HFF-Myc (cell line): ENCODE measurements around the gene MED8.
"Not testable (repeated sequence)": the region's sequence is repeated elsewhere in the genome, so short reads cannot be mapped to it uniquely, and the experiment has no call there.

Source experiments
- DNase-seq: peaks from one replicate; pipeline ENCODE4 v3.0.0-alpha.2; 2011; ENCODE audit warnings: low read depth; ENCODE audit errors: extremely low read depth
- H3K4me3 ChIP-seq: replicated peaks from 2 replicates; pipeline ENCODE4 v1.5.1; 2011; ENCODE audit warnings: low read depth, mild to moderate bottlenecking, control low read depth, low read length
- CTCF ChIP-seq: IDR thresholded peaks from 2 replicates; pipeline ENCODE4 v1.5.1; 2012; ENCODE audit warnings: mild to moderate bottlenecking, low read depth, low read length, control low read depth; ENCODE audit errors: missing control alignments

Gene MED8

DNA sequence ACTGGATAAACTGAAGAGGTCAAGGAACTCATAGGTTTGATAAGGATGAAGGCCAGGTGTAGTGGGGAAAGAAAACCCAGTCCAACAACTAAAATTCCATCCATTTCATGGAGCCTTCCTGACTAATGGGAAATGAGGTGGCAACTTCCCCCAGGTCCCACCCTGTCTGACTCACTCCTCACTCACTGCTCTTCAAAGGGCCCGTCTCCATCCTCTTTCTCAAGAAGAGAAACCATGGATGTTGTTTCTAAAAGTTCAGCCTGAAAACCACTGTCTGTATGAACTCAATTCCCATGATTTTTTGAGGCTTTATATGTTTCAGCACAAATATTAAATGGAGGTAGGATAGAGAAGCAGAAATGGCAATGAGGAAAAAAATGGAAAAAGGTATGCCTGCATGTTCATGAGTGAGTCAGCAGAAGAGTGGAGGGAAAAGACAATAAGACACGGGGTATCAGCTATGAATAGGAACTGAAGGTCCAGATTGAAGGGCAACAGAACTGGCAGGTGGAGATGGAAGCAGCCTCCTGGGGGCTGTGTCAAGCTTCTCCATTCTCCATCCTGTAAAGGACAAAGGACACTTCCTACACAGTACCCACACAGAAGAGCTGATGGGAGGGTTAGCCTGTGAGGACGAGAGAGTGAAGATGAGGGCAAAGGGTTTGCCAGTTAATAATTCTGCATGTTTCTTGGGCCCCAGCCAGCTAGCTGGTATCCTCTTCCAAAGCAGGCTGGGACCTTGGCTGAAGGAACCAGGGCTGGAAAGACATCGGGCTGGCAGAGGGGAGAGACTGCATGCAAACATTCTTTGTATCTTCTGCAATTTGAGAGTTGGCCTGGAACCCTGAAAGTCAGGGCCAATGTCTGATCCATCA, 16.3 kb downstream of the MED8 start:
- TF ChIP-seq CTCF: no peak
- DNase-seq: peak; percentile 35

GRCh38 chr1:43372172-43372571, 17.4 kb downstream of the MED8 start:
- no peak for TF ChIP-seq CTCF
- H3K4me3 ChIP-seq: no peak overlapping the region
- no peak for DNase-seq

More for the DNA sequence above, 16.3 kb downstream of the MED8 start:
- H3K4me3 ChIP-seq: no peak overlapping the region

DNA sequence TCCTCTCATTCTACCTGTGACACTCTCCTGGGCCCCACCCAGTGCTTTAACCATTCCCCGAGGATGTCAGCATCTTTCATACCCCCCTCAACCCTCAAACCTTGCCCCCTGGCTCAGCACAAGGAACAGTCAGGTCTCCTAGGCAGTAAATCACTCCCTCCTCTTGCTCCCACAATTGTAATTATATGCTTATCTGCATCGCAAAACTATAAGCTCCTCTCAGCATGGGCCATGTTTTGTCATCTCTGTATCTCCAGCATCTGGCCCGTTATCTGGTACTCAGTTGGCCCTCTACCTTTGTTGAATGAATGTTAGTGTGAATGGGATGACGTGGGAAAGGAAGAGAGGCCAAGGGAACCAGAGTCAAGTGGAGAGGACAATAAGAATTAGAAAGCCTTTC, 19.0 kb downstream of the MED8 start:
- TF ChIP-seq CTCF: no peak
- DNase-seq: no peak
- no peak overlapping the region for H3K4me3 ChIP-seq

GRCh38 chr1:43369779-43370178, 19.8 kb downstream of the MED8 start:
- H3K4me3 ChIP-seq, DNase-seq: not testable (repeated sequence)

- no peak for TF ChIP-seq CTCF
- no peak for DNase-seq
- peak overlapping the region; percentile 63 for H3K4me3 ChIP-seq
Measured at GRCh38 chr1:43368646-43369020, 21.0 kb downstream of the MED8 start.

DNA sequence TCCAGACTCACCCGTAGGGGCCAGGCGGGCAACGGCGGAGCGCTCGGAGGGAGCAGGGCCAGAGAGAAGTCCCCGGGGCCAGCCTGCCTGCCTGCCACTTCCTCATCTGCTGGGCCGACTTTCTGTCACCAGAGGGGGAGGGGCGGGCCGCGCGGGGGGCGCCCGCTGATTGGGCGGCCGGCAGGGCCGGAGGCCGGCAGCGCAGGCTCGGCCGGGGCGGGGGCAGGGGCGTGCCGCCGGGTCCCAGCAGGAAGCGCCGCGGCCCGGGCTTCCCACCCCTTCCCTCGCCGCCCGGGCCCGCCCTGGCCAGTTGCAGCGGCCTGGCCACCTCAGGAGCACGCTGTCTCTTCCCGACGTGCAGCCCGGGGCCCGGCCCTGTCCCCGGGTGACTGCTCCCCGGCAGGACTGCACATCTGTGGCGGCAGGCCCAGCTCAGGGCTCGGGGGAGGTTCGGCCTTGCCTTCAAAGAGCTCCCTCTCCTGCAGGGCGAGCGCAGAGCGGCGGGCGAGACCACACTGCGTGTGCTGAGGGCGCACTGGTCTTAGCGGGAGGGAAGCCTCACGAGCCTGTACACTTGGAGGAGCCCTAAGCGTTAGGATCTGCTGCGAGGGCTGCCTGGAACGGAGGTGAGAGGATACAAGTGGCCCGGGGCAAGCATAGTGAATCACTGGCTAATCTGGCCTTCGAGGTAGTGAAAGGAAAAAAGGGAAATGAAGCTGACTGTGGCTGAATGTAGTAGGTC, 21.5 kb downstream of the MED8 start, which contains the start of gene ELOVL1:
TSS of gene ELOVL1 (minus strand) at position 108 of the 742 bp plus-strand sequence. CDS start 2,402 bp downstream, outside the sequence.
- peak within 1 kb of the TSS; percentile 63 for H3K4me3 ChIP-seq
- no peak for DNase-seq
- TF ChIP-seq CTCF: no peak

DNA sequence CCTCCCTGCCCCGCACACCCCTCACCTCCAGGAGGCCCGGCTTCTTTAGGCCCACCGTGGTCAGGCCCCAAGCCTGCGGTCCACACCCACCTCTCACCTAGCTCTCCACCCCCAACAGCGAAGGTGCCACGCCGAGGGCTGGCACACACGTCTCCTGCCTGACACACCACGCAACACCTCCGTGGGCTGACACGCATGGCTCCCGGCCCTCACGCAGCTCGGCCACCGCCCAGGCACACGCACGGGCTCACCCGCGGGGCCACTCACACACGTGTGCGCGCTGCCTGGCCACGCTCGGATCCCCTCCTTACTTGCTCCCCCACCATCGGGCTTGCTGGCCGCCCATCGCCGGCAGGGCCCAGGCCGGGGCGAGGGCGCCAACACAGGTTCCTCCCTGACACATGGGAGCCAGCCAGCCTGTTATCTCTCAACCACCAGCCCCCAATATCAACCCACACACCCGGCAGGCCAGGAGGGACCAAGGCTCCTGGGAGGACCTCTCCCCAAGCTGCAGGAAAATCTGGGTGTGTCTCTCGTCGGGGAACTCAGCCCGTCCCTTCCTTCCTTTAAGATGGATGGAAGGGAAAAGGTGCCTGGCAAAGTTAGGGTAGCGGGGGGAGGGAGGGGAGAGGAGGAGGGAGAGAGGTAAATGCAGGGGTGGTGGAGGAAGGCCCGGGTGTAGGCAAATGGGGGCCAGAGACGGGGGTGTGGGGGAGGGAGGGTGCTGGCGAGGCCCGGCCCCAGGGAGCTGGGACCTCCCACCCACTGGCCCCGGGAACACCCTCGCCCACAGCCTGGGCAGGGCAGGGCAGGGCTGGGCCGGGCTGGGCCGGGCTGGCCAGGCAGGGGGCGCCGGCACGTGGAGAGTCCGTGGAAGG, 22.3 kb downstream of the MED8 start:
- no peak for DNase-seq
- TF ChIP-seq CTCF: no peak
- H3K4me3 ChIP-seq: peak overlapping the region; percentile 63
